SK-N-SH (cell line): Measurements from ENCODE around the gene SND1. TPM values are rescaled to one million over a fixed set of nuclear protein-coding genes. Genes with fewer than 3 reads are reported as not detected.

Experiments used
- CTCF ChIA-PET: fragments of 300-600, 350-600 bp; formaldehyde crosslinking; extraction: SDS; loops from one replicate; lab custom pipeline; 2021; lab: Yijun Ruan, JAX
- POLR2A ChIA-PET: fragments of 350-600 bp; sonication (Branson Sonifier 250); formaldehyde crosslinking; extraction: SDS; loops from one replicate; lab custom pipeline; 2020; ENCODE audit warnings: antibody characterized with exemption, inconsistent platforms; lab: Yijun Ruan, JAX
- DNase-seq: peaks from one replicate; pipeline ENCODE4 v3.0.0; 2012
- H2AFZ ChIP-seq: fragments of 200-600 bp; sonication (generic); 2 replicates; pipeline ENCODE4 v1.8.1; 2016; ENCODE audit warnings: antibody characterized with exemption, mild to moderate bottlenecking, low read depth
- H3F3A ChIP-seq: fragments of 200-600 bp; sonication (generic); replicated peaks from 2 replicates; pipeline ENCODE3; 2016; ENCODE audit warnings: antibody characterized with exemption, mild to moderate bottlenecking; ENCODE audit not compliant: insufficient read depth
- H3K27ac ChIP-seq, 2 experiments: fragments of 200-500 bp in 1 of 2; fragments of 200-600 bp in 1 of 2; sonication (Bioruptor generic) in 1 of 2; sonication (generic), shearing (Covaris generic) in 1 of 2; 2 replicates each; pipeline versions ENCODE4 v1.5.1 to v1.6.1; 2014 to 2016; ENCODE audit warnings: low read depth in 2 of 2, inconsistent platforms in 1 of 2, low read length in 1 of 2, mild to moderate bottlenecking in 1 of 2, mixed read lengths in 1 of 2
- H3K27me3 ChIP-seq: fragments of 200-600 bp; sonication (generic), shearing (Covaris generic); 2 replicates; pipeline ENCODE4 v1.6.1; 2016; ENCODE audit warnings: mixed run types; ENCODE audit not compliant: insufficient read depth
- H3K36me3 ChIP-seq, 2 experiments: fragments of 200-500 bp in 1 of 2; fragments of 200-600 bp in 1 of 2; sonication (Bioruptor generic) in 1 of 2; sonication (generic) in 1 of 2; replicated peaks in 1 of 2; 2 replicates each; pipeline versions ENCODE3 to v1.5.1; 2014 to 2016; ENCODE audit warnings: low read length in 1 of 2, mild to moderate bottlenecking in 1 of 2; ENCODE audit not compliant: insufficient read depth in 2 of 2, control insufficient read depth in 1 of 2
- H3K4me1 ChIP-seq, 2 experiments: fragments of 200-500 bp in 1 of 2; fragments of 200-600 bp in 1 of 2; sonication (Bioruptor generic) in 1 of 2; sonication (generic), shearing (Covaris generic) in 1 of 2; 2 replicates each; pipeline versions ENCODE4 v1.5.1 to v1.6.1; 2014 to 2016; ENCODE audit warnings: low read depth in 1 of 2, low read length in 1 of 2, mixed run types in 1 of 2; ENCODE audit not compliant: insufficient read depth in 2 of 2, control insufficient read depth in 1 of 2
- H3K4me2 ChIP-seq: fragments of 200-600 bp; sonication (generic), shearing (Covaris generic); 2 replicates; pipeline ENCODE4 v1.6.1; 2017; ENCODE audit warnings: mixed run types
- H3K4me3 ChIP-seq, 2 experiments: fragments of 200-500 bp in 1 of 2; fragments of 200-600 bp in 1 of 2; sonication (Bioruptor generic) in 1 of 2; sonication (generic), shearing (Covaris generic) in 1 of 2; 2 replicates each; pipeline versions ENCODE4 v1.5.1 to v1.8.1; 2014 to 2016; ENCODE audit warnings: low read depth in 2 of 2, inconsistent platforms in 1 of 2, low read length in 1 of 2, mild to moderate bottlenecking in 1 of 2, mixed read lengths in 1 of 2, moderate library complexity in 1 of 2
- H3K79me2 ChIP-seq: fragments of 200-600 bp; sonication (generic); 2 replicates; pipeline ENCODE4 v1.8.1; 2017; ENCODE audit warnings: mild to moderate bottlenecking; ENCODE audit not compliant: insufficient read depth
- H3K9ac ChIP-seq: fragments of 200-600 bp; sonication (generic); 2 replicates; pipeline ENCODE4 v1.6.1; 2017; ENCODE audit warnings: mixed run types
- H3K9me2 ChIP-seq: fragments of 200-600 bp; sonication (generic); 2 replicates; pipeline ENCODE4 v1.6.1; 2017; ENCODE audit warnings: mixed run types
- H3K9me3 ChIP-seq: fragments of 200-600 bp; sonication (generic); 2 replicates; pipeline ENCODE4 v1.6.1; 2017; ENCODE audit warnings: mixed run types, mild to moderate bottlenecking, moderate library complexity
- H4K20me1 ChIP-seq: fragments of 200-600 bp; sonication (generic); 2 replicates; pipeline ENCODE4 v1.6.1; 2017; ENCODE audit warnings: mild to moderate bottlenecking, mixed run types; ENCODE audit not compliant: insufficient read depth
- CHD2 ChIP-seq: fragments of 150-350 bp; IDR thresholded peaks from 2 replicates; pipeline ENCODE4 v1.6.1; 2018; ENCODE audit warnings: low read length; ENCODE audit not compliant: partially characterized antibody
- CTCF ChIP-seq: fragments of 200-600 bp; sonication (generic); IDR thresholded peaks from 2 replicates; pipeline ENCODE4 v1.6.1; 2017; ENCODE audit warnings: antibody characterized with exemption, mild to moderate bottlenecking, moderate library complexity
- FOSL2 ChIP-seq: IDR thresholded peaks from 2 replicates; pipeline ENCODE4 v1.4.0; 2012; ENCODE audit warnings: low read depth, mild to moderate bottlenecking, moderate library complexity, borderline replicate concordance
- FOXM1 ChIP-seq: IDR thresholded peaks from 2 replicates; pipeline ENCODE4 v1.4.0; 2012; ENCODE audit warnings: low read depth, mild to moderate bottlenecking
- JUND ChIP-seq: IDR thresholded peaks from 2 replicates; pipeline ENCODE4 v1.4.0; 2012
- MXI1 ChIP-seq: IDR thresholded peaks from 2 replicates; pipeline ENCODE4 v1.6.1; 2012; ENCODE audit warnings: mild to moderate bottlenecking, low read depth, low read length, improper control_type of control experiment
- NRF1 ChIP-seq: IDR thresholded peaks from 2 replicates; pipeline ENCODE4 v1.6.1; 2012; ENCODE audit warnings: low read depth, mild to moderate bottlenecking, low read length
- PBX3 ChIP-seq: IDR thresholded peaks from 2 replicates; pipeline ENCODE4; 2012
- POLR2AphosphoS5 ChIP-seq: IDR thresholded peaks from 2 replicates; pipeline ENCODE4 v1.6.1; 2012; ENCODE audit warnings: low read depth, low read length
- RCOR1 ChIP-seq: fragments of 150-350 bp; IDR thresholded peaks from 2 replicates; pipeline ENCODE4 v1.6.1; 2017; ENCODE audit warnings: antibody characterized with exemption, low read length
- RXRA ChIP-seq: IDR thresholded peaks from 2 replicates; pipeline ENCODE4 v1.4.0; 2012; ENCODE audit warnings: low read depth, mild to moderate bottlenecking, borderline replicate concordance
- SIN3A ChIP-seq: IDR thresholded peaks from 2 replicates; pipeline ENCODE4 v1.6.1; 2012; ENCODE audit warnings: low read depth, mild to moderate bottlenecking, low read length, moderate library complexity, borderline replicate concordance
- SMC3 ChIP-seq: IDR thresholded peaks from 2 replicates; pipeline ENCODE4 v1.6.1; 2012; ENCODE audit warnings: low read depth, low read length, improper control_type of control experiment
- TAF1 ChIP-seq: IDR thresholded peaks from 2 replicates; pipeline ENCODE4 v1.6.1; 2012; ENCODE audit warnings: low read depth, mild to moderate bottlenecking, low read length, moderate library complexity, borderline replicate concordance
- TEAD4 ChIP-seq: IDR thresholded peaks from 2 replicates; pipeline ENCODE4 v1.4.0; 2012; ENCODE audit warnings: mild to moderate bottlenecking, borderline replicate concordance; ENCODE audit not compliant: insufficient read depth
- USF1 ChIP-seq: IDR thresholded peaks from 2 replicates; pipeline ENCODE4 v1.4.0; 2012; ENCODE audit warnings: low read depth, borderline replicate concordance
- YY1 ChIP-seq: IDR thresholded peaks from 2 replicates; pipeline ENCODE4 v1.4.0; 2012; ENCODE audit warnings: low read depth, mild to moderate bottlenecking
- polyA plus RNA-seq, 3 experiments: library from polyadenylated mRNA; depleted of rRNA; stranded (reverse); fragments of >200 nt; gene quantifications; 2 replicates each; pipeline ENCODE4 v1.2.3, GENCODE V29; 2012

SND1 gene
- polyA plus RNA-seq, 1 of the 3 experiments (the other 2 are of a cell fraction): 165 TPM

GRCh38 chr7:127973832-127974231, 321.8 kb downstream of the SND1 start:
- H3K27me3 ChIP-seq: no peaks in the 10 kb centered on the region
- H3F3A ChIP-seq: no peaks in the 10 kb centered on the region
- H3K36me3 ChIP-seq: peaks cover 13 to 22% of the 10 kb centered on the region in 2 experiments
- ChIA-PET CTCF (interaction anchor here (0.9 to 1.3 kb wide), 5 partner anchors 10 to 266 kb away, joined by 3 to 6 read pairs (median 3); no protein-coding TSS in a partner anchor), POLR2A (interaction anchor here (1.1 kb wide), 1 partner anchor 121 kb away, joined by 4 read pairs; no protein-coding TSS in a partner anchor)
- no peak overlapping the region for H3K4me3 ChIP-seq
- H2AFZ ChIP-seq: no peak overlapping the region
- H3K4me2 ChIP-seq: no peak overlapping the region
- peaks cover 0 to 7% of the 10 kb centered on the region in 2 experiments; a peak in 1 of 4 replicates for H3K4me1 ChIP-seq
- H3K79me2 ChIP-seq: no peaks in the 10 kb centered on the region; the same call in 1 of the 2 replicates
- no peak overlapping the region for H3K9ac ChIP-seq
- peaks cover under 1% of the 10 kb centered on the region for H4K20me1 ChIP-seq
- DNase-seq: no peak
- H3K9me2 ChIP-seq: no peaks in the 10 kb centered on the region
- H3K9me3 ChIP-seq: no peaks in the 10 kb centered on the region
- no peak overlapping the region for H3K27ac ChIP-seq
- no peak for TF ChIP-seq MXI1
- TF ChIP-seq SMC3: no peak
- no peak for TF ChIP-seq RCOR1
- TF ChIP-seq NRF1: no peak
- no peak for TF ChIP-seq SIN3A
- TF ChIP-seq POLR2AphosphoS5: no peak
- no peak for TF ChIP-seq RXRA
- TF ChIP-seq FOXM1: no peak
- TF ChIP-seq USF1: no peak
- TF ChIP-seq CHD2: no peak
- no peak for TF ChIP-seq JUND
- TF ChIP-seq FOSL2: no peak
- no peak for TF ChIP-seq CTCF
- no peak for TF ChIP-seq PBX3
- no peak for TF ChIP-seq YY1
- no peak for TF ChIP-seq TEAD4
- TF ChIP-seq TAF1: no peak
